Lower leg skin (tissue), 3 donors: ENCODE measurements around the gene LDLRAD3.

Experiments used
- POLR2A ChIP-seq, 2 donors: fragments of 450-650 bp; IDR thresholded peaks; one replicate each; pipeline ENCODE4 v1.6.1; 2016 to 2017; ENCODE audit warnings: antibody characterized with exemption in 2 of 2, mild to moderate bottlenecking in 1 of 2, moderate library complexity in 1 of 2
- TF ChIP-seq, protein P1 (sequence below), 3 donors: fragments of 450-650 bp; IDR thresholded peaks; one replicate each; pipeline ENCODE4 v1.5.1; 2016; ENCODE audit warnings: antibody characterized with exemption in 3 of 3, mild to moderate bottlenecking in 3 of 3, moderate library complexity in 2 of 3

DNA sequence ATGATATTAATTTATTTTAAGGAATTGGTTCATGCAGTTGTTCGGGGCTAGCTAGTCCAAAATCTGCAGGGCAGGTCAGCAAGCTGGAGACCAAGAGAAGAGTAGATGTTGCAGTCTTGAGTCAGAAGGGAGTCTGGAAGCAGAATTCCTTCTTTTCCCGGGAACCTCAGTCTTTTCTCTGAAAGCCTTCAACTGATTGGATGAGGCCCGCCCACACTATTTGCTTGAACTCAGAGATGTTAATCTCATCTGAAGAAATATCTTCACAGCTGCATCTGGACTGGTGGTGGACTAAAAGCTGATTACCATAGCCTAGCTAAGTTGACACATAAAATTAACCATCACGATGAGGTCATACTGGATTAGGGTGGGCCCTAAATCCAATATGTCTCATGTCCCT lies 223.2 kb downstream of the LDLRAD3 start:
- no peak for TF ChIP-seq POLR2A (IDR thresholded peaks at IDR 0.05)
- TF ChIP-seq, protein P1, sequence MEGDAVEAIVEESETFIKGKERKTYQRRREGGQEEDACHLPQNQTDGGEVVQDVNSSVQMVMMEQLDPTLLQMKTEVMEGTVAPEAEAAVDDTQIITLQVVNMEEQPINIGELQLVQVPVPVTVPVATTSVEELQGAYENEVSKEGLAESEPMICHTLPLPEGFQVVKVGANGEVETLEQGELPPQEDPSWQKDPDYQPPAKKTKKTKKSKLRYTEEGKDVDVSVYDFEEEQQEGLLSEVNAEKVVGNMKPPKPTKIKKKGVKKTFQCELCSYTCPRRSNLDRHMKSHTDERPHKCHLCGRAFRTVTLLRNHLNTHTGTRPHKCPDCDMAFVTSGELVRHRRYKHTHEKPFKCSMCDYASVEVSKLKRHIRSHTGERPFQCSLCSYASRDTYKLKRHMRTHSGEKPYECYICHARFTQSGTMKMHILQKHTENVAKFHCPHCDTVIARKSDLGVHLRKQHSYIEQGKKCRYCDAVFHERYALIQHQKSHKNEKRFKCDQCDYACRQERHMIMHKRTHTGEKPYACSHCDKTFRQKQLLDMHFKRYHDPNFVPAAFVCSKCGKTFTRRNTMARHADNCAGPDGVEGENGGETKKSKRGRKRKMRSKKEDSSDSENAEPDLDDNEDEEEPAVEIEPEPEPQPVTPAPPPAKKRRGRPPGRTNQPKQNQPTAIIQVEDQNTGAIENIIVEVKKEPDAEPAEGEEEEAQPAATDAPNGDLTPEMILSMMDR (IDR thresholded peaks at IDR 0.05) = no peak
